Fibroblast of lung (primary cell): ENCODE data around the gene PCSK2.

Source experiments
- CTCF ChIP-seq, 2 donors: IDR thresholded peaks in 1 of 2; conservative IDR thresholded peaks in 1 of 2; 1 replicate in 1 of 2; 2 replicates in 1 of 2; pipeline ENCODE4 v1.5.1; 2011 to 2012; ENCODE audit warnings: low read length in 2 of 2, control low read depth in 1 of 2, inconsistent platforms in 1 of 2, low read depth in 1 of 2, mild to moderate bottlenecking in 1 of 2
- EZH2 ChIP-seq: IDR thresholded peaks from 2 replicates; pipeline ENCODE4 v1.5.1; 2012; ENCODE audit warnings: low read length, control low read depth, mild to moderate bottlenecking; ENCODE audit errors: missing control alignments

DNA sequence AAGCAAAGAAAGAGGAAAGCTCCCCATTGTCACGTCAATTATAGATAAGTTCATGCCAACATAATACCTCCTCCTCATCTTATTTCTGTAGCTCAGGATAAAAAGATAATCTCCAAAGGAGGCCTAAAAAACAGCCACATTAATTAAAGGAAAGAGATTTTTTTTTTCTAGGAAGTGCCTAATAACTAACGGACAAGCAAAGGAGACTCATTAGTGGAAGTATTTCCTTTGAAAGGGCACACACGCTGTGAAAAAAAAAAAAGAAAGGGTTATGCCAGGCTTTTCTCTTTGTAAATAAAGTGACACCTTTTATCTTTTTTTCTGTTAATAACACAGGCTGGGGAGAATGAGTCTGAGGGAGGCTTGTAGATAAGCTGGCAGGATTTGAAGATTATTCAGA lies 55.7 kb downstream of the PCSK2 start:
- TF ChIP-seq EZH2 (no peak), CTCF (conservative IDR thresholded peaks at IDR 0.05 in 1 of 2, IDR thresholded peaks at IDR 0.05 in 1 of 2; ENCODE audit: low read depth in 1 of 2, low read length in 2 of 2) (no peak)
